Measurements from ENCODE around the gene ANXA2.

Gene ANXA2

DNA sequence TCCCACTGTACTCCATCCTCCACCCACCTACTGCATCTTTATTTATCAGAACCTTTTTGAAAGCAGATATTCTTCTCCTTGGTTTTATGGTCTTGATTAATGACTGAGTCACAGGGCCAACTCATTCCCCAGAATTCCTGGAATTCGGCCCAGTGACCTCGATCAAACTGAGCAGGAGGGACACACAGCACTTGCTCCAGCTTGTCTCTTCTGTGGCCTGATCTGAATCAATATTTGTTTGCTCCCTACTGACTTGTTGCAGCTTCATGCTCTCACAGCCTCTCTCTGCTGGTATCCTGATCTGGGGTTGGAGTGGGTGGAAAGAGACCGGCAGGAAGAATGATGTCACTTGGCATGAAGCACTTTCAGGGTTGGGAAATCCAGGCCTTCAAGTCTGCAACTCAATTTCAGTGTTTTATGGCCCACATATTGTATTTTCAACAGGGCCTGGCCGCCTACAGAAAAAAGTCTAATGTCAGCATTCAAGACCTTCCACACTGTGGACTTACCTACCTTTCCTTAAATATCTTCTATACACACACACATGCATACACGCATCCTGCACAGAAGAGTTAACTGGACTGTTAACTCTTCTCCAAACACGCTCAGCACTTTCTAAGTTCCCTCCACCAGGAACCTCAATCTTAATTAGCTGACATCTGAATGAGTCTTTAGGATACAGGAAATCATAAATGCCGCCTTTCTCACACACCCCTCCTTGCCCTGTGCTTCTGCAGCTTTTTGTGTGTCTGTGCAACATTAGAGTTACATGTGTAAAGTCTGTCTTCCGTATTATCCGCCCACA is 4.6 kb downstream of the ANXA2 start:
- TF ChIP-seq, protein P1, sequence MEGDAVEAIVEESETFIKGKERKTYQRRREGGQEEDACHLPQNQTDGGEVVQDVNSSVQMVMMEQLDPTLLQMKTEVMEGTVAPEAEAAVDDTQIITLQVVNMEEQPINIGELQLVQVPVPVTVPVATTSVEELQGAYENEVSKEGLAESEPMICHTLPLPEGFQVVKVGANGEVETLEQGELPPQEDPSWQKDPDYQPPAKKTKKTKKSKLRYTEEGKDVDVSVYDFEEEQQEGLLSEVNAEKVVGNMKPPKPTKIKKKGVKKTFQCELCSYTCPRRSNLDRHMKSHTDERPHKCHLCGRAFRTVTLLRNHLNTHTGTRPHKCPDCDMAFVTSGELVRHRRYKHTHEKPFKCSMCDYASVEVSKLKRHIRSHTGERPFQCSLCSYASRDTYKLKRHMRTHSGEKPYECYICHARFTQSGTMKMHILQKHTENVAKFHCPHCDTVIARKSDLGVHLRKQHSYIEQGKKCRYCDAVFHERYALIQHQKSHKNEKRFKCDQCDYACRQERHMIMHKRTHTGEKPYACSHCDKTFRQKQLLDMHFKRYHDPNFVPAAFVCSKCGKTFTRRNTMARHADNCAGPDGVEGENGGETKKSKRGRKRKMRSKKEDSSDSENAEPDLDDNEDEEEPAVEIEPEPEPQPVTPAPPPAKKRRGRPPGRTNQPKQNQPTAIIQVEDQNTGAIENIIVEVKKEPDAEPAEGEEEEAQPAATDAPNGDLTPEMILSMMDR (IDR thresholded peaks at IDR 0.05; ENCODE audit: insufficient read depth, missing control alignments): no peak

GRCh38 chr15:60392601-60392985 is 5.2 kb downstream of the ANXA2 start:
- DNase-seq (ENCODE audit: insufficient read length, low spot score) (no peak), FAIRE-seq (no peak)
- TF ChIP-seq, protein P1 (IDR thresholded peaks at IDR 0.05; ENCODE audit: insufficient read depth, missing control alignments): no peak

More for the DNA sequence above, 4.6 kb downstream of the ANXA2 start:
- no peak for DNase-seq (ENCODE audit: insufficient read length, low spot score)
- FAIRE-seq: no peak

- DNase-seq (ENCODE audit: insufficient read length, low spot score): no peak
- no peak for FAIRE-seq
Measured at GRCh38 chr15:60391722-60392315, 6.0 kb downstream of the ANXA2 start.

GRCh38 chr15:60390871-60391501 is 6.8 kb downstream of the ANXA2 start:
- FAIRE-seq (no peak), DNase-seq (ENCODE audit: insufficient read length, low spot score) (peak; percentile 70)
- TF ChIP-seq, protein P1 (IDR thresholded peaks at IDR 0.05; ENCODE audit: insufficient read depth, missing control alignments): peak; percentile 28

More at GRCh38 chr15:60391722-60392315, 6.0 kb downstream of the ANXA2 start:
- TF ChIP-seq, protein P1 (IDR thresholded peaks at IDR 0.05; ENCODE audit: insufficient read depth, missing control alignments): no peak

DNA sequence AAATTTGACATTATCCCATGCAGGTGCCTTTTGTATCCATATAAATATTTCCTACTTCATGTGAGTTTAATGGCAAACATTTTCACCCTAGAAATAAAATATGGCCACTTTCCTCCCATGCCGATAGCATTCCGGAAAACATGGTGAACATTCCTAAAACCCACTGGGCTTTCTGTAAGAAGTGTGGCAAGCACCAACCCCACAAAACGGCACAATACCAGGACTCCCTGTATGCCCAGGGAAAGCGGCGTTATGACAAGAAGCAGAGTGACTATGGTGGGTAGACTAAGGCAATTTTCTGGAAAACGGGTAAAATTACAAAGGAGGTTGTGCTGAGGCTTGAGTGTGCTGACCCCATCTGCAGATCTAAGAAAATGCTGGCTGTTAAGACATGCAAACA is 7.6 kb downstream of the ANXA2 start:
- FAIRE-seq: no peak
- no peak for DNase-seq (ENCODE audit: insufficient read length, low spot score)
- TF ChIP-seq, protein P1 (IDR thresholded peaks at IDR 0.05; ENCODE audit: insufficient read depth, missing control alignments): no peak

DNA sequence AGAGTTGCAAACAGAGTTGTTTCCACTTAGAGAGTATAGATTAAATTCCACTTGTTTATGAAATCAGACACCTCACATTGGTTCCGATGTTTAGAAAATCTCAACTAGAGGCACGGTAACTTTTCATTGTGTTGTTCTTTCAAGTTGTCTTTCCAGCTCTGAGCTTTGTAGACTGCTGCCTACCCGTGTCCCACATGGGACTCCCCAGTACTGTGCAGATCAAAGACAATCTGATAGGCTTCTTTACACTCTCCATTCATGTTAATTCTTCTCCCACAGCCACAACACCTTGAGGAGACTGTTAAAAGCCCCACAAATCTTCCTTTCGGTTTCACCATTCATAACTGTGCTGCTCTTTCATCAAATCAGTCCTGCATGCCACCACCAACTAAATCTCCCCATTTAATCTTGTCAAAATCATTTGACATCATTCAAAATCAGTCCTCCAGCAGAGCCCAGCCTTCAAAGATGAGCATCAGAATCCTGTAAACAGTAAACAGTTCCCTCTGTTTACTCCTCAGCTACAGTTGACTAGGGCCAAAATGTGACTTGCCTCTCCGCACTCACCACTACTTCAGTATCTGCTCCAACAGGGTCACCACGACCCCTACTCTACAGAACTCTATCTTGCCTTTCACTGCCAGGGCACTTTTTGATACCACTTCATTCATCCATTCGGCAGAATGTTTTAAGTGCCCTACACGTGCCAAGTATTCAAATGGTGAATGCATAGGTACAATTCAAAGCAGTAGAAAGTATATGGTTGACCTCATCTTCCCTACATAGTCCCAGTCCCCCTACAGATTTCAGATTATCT is 8.3 kb downstream of the ANXA2 start:
- TF ChIP-seq, protein P1 (IDR thresholded peaks at IDR 0.05; ENCODE audit: insufficient read depth, missing control alignments): no peak
- FAIRE-seq: no peak
- DNase-seq (ENCODE audit: insufficient read length, low spot score): no peak
